HK-2 (cell line): ENCODE measurements around the gene LRRC8D.

Experiments
- DNase-seq: peaks from one replicate; pipeline ENCODE4 v3.0.0-alpha.2; 2018; ENCODE audit not compliant: unreplicated experiment

The LRRC8D gene

GRCh38 chr1:89833183-89834082, 12.6 kb downstream of the LRRC8D start:
- no peak for DNase-seq

DNA sequence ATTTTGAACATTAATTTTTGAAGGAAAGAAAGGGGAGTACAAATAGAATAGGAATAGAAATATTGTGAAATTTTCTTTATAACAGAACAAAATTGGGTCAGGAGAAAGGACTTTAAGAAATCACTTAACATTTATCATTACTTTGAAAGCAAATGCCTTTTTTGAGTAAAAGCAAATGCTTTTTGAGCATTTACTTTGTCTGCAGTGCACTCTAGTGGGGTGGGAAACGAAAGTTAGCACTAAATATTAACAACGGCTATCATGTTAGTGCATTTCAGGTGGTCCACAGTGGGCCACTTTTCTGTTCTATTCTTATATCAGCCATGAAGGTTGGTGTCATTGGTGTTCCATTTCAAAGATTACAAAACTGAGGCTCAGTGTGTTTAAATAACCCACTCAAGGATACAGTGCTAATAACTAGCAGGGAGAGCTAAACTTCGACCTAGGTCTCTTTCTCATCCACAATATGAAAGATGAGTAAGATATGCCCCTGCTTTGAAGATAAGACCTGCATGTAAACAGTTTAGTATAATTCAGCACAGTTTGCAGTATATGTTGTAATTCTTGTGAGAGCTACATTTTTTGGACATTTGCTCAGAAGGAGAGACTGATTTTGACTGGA, 13.4 kb downstream of the LRRC8D start:
- DNase-seq = no peak

DNA sequence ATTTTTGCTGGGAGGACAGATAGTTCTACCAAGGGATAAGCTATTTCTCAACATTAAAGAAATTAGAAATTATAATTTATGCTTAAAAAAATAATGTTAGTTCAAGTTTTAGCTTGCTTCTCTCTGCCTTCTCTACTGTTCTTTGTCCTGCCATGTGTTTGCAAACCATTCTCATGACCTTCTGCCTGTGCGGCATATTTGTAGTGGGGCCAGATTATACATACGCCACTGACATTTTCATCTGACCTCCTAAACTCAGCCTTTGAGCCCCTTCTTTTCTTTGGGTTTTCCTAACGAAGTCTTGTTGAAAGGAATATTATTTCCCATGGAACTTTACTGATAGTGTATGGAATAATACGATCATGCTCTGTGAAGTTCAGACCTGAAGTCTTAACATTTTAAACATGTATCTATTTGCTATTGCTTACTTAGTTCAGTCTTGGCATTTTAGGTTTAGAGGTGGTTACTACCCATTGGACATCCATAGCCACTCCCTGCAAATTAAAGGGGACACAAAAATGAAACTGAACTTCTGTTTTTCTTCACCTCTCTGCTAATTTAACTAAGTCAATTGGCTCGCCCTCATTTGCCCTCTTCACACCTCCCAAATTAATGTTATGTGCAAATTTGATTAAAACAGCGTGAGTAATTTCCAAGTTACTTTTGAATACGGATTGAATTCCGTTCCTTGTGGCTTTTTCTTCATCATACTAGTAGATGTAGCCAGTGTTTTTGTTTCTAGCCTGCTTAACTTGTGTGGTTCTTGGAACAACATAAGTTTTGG, 15.6 kb downstream of the LRRC8D start:
- DNase-seq = no peak

GRCh38 chr1:89837036-89837481, 16.2 kb downstream of the LRRC8D start:
- DNase-seq = no peak

DNA sequence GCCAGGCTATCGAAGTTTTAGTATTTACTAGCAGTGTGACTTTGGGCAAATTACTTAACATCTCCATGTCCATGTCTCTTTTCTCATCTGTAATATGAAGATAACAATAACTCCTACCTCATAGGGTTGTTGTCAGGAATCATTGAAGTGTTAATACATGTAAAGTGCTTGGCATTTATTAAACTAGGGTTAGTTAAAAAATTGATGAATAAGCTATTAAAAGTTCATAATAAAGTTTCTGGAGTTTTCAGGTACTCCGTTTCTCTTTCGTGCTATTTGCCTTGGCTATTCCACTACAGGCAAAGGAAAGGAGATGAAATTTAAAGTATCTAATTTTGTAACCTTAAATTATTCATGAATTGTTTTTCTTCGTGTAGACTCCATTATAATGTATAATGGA, 16.7 kb downstream of the LRRC8D start:
- no peak for DNase-seq

GRCh38 chr1:89839516-89839915, 18.7 kb downstream of the LRRC8D start:
- no peak for DNase-seq

DNA sequence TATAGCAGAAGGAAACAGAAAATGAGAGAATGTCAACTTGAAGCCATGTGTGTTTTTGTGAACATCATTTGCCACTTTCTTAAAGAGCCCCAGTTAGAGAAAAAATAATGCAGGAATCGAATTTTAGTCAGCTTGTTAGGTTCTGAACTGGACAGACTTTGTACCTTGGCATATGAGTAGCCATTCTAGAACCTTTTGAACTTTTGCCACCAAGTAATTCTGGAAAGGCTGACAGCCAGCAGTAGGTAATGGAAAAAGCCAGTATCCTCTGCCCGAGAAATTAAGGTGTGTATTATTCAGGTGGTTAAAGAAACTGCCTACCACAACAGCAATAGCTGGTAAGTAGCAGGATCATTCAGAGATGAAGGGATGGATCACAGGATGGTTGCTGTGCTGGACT, 20.7 kb downstream of the LRRC8D start:
- DNase-seq = no peak

DNA sequence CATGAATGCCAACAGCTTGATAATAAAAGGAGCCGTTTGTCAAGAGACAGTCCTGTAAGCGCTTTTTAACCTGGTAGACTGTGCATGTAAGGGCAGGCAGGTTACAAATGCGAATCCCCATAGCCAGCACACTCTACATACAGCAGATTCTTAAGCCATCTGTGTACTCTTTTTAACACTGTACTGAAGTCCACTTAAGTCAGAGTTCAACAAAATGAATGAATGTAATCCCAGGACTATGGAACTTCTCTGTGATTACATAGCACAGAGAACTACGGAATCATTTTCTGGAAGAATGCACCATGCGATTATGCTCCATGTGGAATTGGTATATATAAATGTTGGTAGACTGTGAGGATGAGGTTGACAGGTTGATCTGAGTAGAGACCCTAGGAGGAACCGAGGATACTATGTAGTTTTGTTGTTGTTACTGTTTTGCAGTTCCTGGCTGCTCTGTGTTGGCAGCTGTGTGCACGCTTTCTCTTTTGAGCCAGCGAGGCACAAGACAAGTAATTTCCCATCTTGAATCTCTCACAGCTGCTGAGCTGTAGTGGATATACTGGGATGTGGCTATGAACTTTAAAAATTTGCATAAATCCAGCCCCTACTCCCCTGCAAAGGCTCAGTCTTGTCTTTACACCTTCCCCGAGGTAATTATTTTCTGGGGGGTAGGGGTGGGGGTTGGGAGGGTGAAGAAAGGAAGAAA, 21.9 kb downstream of the LRRC8D start:
- DNase-seq = no peak

DNA sequence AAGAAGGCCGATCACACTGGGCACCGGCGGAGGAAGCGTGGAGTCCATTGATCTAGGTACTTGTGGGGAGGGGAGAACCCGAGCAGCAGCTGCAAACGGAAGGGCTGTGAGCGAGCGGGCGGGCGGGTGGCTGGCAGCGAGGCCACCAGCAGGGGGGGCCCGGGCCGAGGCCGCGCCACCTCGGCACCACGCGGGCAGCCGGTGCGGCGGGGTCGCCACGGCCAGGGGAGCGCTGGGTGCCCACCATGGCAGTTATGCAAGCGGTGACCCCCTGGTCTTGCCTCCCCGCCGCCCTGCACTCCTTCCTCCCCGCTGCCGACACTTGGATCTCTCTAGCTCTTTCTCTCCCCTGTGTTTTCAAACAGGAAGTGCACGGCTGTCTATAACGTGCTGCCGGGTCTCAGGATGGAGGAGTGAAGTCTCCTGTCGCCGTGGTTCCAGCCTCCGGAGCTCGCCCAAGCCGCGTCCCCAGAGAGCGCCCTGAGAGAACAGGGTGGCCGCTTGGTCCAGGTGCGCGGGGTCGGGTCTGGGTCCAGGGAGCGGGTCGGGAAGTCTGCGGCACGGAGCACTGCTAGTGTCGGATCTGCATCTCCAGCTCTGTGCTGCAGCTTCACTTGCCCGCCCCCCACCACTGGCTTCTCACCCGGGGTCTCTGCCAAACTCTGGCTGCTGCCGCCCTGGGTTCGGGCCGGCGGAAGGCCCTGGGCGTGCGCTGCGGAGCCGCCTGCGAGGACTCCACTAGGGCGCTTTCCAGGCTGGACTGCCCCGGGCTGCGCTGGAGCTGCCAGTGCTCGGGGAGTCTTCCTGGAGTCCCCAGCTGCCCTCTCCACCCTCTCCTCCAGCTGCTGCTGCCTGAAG, 22.7 kb downstream of the LRRC8D start:
- peak; percentile 71 for DNase-seq

DNA sequence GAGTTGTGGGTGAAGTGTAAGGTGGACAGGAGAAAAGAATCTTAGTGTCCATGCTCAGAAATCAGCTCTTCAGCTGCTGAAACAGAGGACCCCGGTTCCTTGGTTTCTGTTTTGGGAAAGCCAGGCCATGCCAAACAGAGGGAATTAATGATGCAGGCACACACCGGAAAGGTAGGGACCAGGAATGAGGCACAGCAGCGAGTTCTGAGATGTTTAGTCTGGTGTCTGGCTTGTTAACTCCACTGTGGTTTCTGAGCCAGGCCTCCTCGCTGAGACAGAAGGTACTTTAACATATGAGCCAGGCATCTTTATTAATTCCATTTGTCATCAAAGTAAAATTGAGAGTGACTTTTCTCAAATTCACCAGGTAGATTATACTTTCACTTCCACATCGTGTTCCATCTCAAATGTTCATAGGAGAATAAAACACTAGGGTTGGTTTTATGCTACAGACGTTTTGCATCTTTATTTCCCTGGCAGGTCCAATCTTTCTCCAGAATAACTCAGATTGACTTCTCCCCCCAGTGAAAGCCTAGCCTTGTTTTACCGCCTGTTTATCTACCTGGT, 23.5 kb downstream of the LRRC8D start:
- DNase-seq = no peak

DNA sequence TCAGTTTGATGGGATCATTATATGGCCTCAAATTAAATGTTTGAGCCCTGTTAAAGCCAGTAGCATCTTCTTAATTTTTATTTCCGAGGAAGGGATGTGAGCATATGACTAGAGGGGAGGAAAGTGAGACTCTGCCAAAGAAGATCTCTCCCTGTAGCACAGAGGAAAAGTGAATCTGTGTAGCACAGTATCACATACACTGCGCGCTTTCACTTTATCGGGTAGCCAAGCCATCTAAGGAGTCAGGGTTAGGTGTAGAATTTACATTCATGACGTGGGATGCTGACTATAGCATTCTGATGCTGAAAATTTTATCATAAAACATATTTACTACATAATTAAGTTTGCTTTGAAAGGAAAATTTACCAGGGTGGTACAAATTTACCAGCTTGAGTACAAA, 24.0 kb downstream of the LRRC8D start:
- no peak for DNase-seq

DNA sequence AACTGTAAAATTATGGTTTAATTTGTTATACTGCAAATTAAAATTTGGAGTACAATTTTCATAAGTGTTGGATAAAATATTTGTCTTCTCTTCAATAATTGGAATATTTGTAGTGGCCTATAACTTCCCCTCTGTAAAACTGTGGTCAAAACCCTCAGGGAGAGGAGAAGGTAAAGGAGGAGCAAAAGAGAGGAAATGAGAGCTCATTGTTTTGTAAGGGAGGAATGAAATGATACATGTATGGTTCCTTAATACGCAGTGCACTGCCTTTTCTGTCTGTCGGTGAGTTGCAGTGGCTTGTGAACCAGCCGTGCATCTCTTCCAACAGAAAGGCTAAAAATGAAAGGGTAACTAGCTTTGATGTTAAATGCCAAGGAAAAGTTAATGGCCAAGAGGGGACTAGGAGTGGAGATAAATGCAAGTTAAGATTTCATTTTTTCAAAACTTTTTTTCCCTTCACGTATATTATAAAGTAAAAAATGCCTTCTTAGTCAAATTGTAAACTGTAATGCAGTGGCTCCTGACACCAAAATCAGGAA, 26.4 kb downstream of the LRRC8D start:
- DNase-seq = no peak

- no peak for DNase-seq
Measured at GRCh38 chr1:89850844-89851415, 30.1 kb downstream of the LRRC8D start.

DNA sequence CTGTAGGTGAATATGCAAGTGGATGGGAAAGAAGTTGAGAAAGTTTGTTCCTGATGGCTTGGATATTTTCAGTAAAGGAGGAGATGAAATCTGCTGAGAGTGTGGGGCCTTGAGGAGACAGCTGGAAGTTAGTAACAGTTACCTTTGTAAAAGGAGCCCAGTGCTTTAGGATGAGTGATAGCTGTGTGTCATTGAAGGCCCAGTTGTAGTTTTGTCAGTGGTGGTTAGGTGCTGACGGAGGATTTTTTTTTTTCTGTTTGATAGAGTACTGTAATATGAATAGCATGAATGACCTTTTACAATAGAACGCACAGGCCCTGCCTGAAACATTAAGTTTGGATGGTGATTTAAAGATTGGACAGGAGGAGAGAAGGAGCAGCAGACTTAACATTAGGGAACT, 33.3 kb downstream of the LRRC8D start:
- DNase-seq = no peak

DNA sequence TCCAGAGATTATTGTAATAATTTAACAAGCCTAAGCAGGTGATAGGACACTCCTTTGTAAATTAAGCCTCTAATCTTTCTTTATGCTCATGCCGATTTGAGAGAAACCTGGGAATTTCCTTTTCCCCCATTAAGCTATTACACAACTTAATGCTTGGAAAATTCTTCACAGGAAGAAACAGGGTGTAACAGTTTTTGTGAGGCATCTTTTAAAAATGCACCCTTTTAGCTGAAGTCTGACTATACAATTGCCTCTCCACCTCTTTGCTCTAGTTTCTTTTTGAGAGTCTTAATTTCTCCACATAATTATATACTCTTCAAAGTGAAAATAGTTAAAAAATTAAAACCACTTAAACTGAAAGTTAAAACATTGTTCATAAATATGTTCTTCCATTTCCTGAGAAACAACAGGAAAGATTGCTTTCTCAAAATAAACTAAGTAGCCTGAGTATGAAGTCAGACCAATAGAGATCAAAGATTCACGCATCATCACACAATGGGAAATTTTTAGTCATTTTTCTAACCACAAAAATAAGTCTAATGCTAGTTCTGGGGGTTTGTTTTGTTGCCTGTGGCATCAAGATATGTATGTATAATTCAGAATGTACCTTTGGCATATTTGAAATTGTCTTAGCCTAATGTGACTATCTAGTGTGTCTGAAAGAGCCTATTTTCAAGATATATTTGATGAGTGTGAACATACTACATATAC, 34.7 kb downstream of the LRRC8D start:
- DNase-seq = no peak

DNA sequence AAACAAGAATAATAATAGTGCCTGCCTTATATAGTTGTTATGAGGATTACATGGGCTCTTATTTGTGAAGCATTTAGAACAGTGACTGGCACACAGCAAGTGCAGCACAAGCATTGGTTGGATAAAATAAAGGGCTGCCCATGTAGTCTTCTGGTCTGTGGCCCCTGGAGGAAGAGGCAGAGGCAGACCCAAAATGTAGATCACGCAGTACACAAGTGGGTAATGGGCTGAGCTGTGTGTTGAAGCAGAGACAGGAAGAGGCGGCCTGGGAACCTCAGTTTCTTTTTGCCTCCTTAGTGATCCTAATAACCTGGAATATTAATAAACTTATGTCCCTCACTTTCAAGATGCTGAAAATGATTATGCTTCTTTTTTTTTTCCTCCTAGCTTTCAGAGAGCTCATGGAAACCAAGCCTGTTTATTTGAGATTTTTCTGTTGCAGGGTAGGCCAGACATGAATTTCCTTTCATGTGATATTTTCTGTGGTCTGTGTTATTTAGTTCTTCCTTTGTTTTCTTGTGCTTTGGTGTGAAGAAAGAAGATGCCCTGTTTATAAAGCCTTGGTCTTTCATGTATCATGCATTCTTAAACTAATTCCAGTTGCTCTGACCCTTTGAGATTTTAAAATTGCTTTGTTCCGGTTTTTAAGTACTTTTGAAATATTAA, 42.5 kb downstream of the LRRC8D start:
- no peak for DNase-seq

GRCh38 chr1:89865498-89866382, 44.9 kb downstream of the LRRC8D start:
- DNase-seq = no peak

GRCh38 chr1:89866568-89866967, 45.7 kb downstream of the LRRC8D start:
- DNase-seq = no peak
